ENCODE results near the gene PRPS2. TPM values are rescaled to one million over a fixed set of nuclear protein-coding genes. Genes with fewer than 3 reads are reported as not detected.

PRPS2 gene
- polyA plus RNA-seq, 3 donors, result 8.2 to 19.6 (median 17.3) TPM

GRCh38 chrX:12799118-12799517, 7.9 kb downstream of the PRPS2 start:
- H3K27me3 Mint-ChIP-seq (ENCODE audit: low read depth in 3 of 3), result peaks cover 0 to 3% (median 0%) of the 10 kb centered on the region in 3 donors
- intact Hi-C loops (cut with micrococcal nuclease), result no loop called here
- DNase-seq, result no peak
- H3K4me3 ChIP-seq (replicated peaks in 1 of 3; ENCODE audit: low read depth in 2 of 3, low read length in 3 of 3), result no peak overlapping the region
- no peaks in the 10 kb centered on the region for H4K20me1 ChIP-seq (ENCODE audit: insufficient read depth, low read length)
- H3K9me3 ChIP-seq (replicated peaks in 1 of 2; ENCODE audit: control insufficient read depth in 1 of 2, insufficient read depth in 1 of 2, low read length in 2 of 2), result peaks cover 0 to 3% of the 10 kb centered on the region in 2 donors
- H3K27ac ChIP-seq (ENCODE audit: low read depth in 1 of 2, low read length in 2 of 2), result no peak overlapping the region
- no peak overlapping the region for H3K9ac ChIP-seq (ENCODE audit: insufficient read depth, low read length, poor library complexity, severe bottlenecking)
- peaks cover 0 to 8% (median under 1%) of the 10 kb centered on the region in 7 donors for H3K9me3 Mint-ChIP-seq
- peaks cover 5 to 7% of the 10 kb centered on the region in 2 donors for H3K4me1 ChIP-seq (ENCODE audit: control insufficient read depth in 1 of 2, insufficient read depth in 2 of 2, low read length in 2 of 2)
- H3K27me3 ChIP-seq (ENCODE audit: control insufficient read depth in 2 of 2, insufficient read depth in 2 of 2, low read length in 2 of 2), result no peaks in the 10 kb centered on the region
- peaks cover 15% of the 10 kb centered on the region for H3K4me1 Mint-ChIP-seq
- peaks cover 20 to 30% of the 10 kb centered on the region in 2 donors for H3K36me3 Mint-ChIP-seq
- TF ChIP-seq CTCF (IDR thresholded peaks at IDR 0.05), result no peak
- peak overlapping the region in 2 of 7 donors; percentile 4 to 33 for H3K27ac Mint-ChIP-seq
- no peak overlapping the region for H3K4me3 Mint-ChIP-seq
- peaks cover 36% of the 10 kb centered on the region for H3K79me2 ChIP-seq (ENCODE audit: insufficient read depth, low read length)
- H2AFZ ChIP-seq (ENCODE audit: insufficient read depth, low read depth, low read length, poor library complexity, severe bottlenecking), result no peak overlapping the region
- H3K4me2 ChIP-seq (replicated peaks; ENCODE audit: extremely low read depth, low read length, poor library complexity, severe bottlenecking), result no peak overlapping the region
- WGBS (ENCODE audit: insufficient coverage), result no CpG with 5 or more reads among the region's 13 CpGs
- peaks cover 9 to 21% of the 10 kb centered on the region in 2 donors for H3K36me3 ChIP-seq (replicated peaks in 1 of 2; ENCODE audit: control insufficient read depth in 1 of 2, insufficient read depth in 2 of 2, low read length in 2 of 2)

GRCh38 chrX:12802741-12803140, 11.5 kb downstream of the PRPS2 start:
- no peak overlapping the region for H3K27ac ChIP-seq (ENCODE audit: low read depth in 1 of 2, low read length in 2 of 2)
- peaks cover 12% of the 10 kb centered on the region for H3K4me1 Mint-ChIP-seq
- H3K36me3 Mint-ChIP-seq, result peaks cover 27 to 38% of the 10 kb centered on the region in 2 donors
- no peak overlapping the region for H3K4me3 ChIP-seq (replicated peaks in 1 of 3; ENCODE audit: low read depth in 2 of 3, low read length in 3 of 3)
- peak overlapping the region in 3 of 7 donors; percentile 8 to 59 (median 57) for H3K27ac Mint-ChIP-seq
- DNase-seq, result no peak
- H3K4me1 ChIP-seq (ENCODE audit: control insufficient read depth in 1 of 2, insufficient read depth in 2 of 2, low read length in 2 of 2), result peaks cover 5 to 7% of the 10 kb centered on the region in 2 donors
- no CpG with 5 or more reads among the region's 5 CpGs for WGBS (ENCODE audit: insufficient coverage)
- no peak overlapping the region for H3K4me3 Mint-ChIP-seq
- peaks cover 2% of the 10 kb centered on the region for H3K79me2 ChIP-seq (ENCODE audit: insufficient read depth, low read length)
- no peaks in the 10 kb centered on the region for H3K27me3 ChIP-seq (ENCODE audit: control insufficient read depth in 2 of 2, insufficient read depth in 2 of 2, low read length in 2 of 2)
- TF ChIP-seq CTCF (IDR thresholded peaks at IDR 0.05), result no peak
- H3K9ac ChIP-seq (ENCODE audit: insufficient read depth, low read length, poor library complexity, severe bottlenecking), result no peak overlapping the region
- peaks cover 18 to 32% of the 10 kb centered on the region in 2 donors for H3K36me3 ChIP-seq (replicated peaks in 1 of 2; ENCODE audit: control insufficient read depth in 1 of 2, insufficient read depth in 2 of 2, low read length in 2 of 2)
- no peak overlapping the region for H3K4me2 ChIP-seq (replicated peaks; ENCODE audit: extremely low read depth, low read length, poor library complexity, severe bottlenecking)
- H4K20me1 ChIP-seq (ENCODE audit: insufficient read depth, low read length), result no peaks in the 10 kb centered on the region
- H3K9me3 ChIP-seq (replicated peaks in 1 of 2; ENCODE audit: control insufficient read depth in 1 of 2, insufficient read depth in 1 of 2, low read length in 2 of 2), result no peaks in the 10 kb centered on the region
- peaks cover 0 to 5% (median 0%) of the 10 kb centered on the region in 7 donors for H3K9me3 Mint-ChIP-seq
- intact Hi-C loops (cut with micrococcal nuclease), result no loop called here
- H3K27me3 Mint-ChIP-seq (ENCODE audit: low read depth in 3 of 3), result peaks cover 0 to 16% (median 0%) of the 10 kb centered on the region in 3 donors
- no peak overlapping the region for H2AFZ ChIP-seq (ENCODE audit: insufficient read depth, low read depth, low read length, poor library complexity, severe bottlenecking)
